GM18502 (cell line): ENCODE results near the gene SETD3.

Experiments used
- ATAC-seq: cut with Tn5 transposase; IDR thresholded peaks from one replicate; pipeline ENCODE4 v1.9.1; 2021; ENCODE audit warnings: mild to moderate bottlenecking; ENCODE audit not compliant: unreplicated experiment, poor library complexity

SETD3 gene

GRCh38 chr14:99427632-99428300, 52.9 kb downstream of the SETD3 start:
- ATAC-seq, result no peak

GRCh38 chr14:99426813-99427346, 53.8 kb downstream of the SETD3 start:
- no peak for ATAC-seq

DNA sequence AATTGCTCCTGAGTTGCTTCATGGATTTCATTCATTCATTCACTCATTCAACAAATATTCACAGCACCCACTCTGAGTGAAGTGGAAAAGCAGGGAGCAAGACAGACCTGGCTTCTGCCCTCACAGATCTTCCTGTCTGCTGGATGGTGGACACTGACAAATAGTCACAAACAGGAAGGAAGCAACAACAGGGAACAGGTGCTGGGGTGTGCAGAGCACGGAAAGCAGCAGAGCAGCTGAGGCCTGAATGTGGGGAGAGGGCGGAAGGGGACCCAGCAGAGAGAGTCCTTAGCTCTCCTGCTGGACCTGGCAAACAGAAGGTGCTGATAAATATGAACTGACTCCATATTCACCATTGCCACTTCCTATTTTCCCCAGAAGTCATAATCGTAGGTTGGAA, 54.4 kb downstream of the SETD3 start:
- ATAC-seq, result no peak

DNA sequence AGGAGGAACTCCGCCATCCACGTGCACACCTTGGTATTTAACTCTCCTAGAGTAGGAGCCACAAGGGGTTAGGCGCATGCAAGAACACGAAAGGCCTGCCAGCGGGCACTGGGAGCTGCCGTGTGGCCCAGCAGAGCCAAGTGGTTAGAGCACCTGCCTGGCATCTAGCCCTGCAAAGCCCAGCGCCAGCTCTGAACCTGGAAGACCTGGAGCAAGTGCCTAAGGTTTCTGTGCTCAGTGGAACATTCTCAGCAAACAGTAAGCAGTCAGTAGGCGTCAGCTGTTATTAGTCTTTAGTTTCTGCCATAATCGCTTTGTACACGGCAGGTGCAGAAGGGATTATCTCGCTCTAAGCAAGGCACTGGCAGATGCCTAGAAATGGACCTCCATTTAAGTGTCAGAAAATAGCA, 55.4 kb downstream of the SETD3 start:
- ATAC-seq, result no peak

GRCh38 chr14:99424306-99424877, 56.3 kb downstream of the SETD3 start:
- ATAC-seq, result no peak

GRCh38 chr14:99423434-99423833, 57.2 kb downstream of the SETD3 start:
- ATAC-seq, result no peak

GRCh38 chr14:99422228-99423010, 58.2 kb downstream of the SETD3 start:
- no peak for ATAC-seq

- no peak for ATAC-seq
Measured at GRCh38 chr14:99420711-99421110, 59.9 kb downstream of the SETD3 start.

- ATAC-seq, result no peak
Measured at GRCh38 chr14:99419905-99420304, 60.8 kb downstream of the SETD3 start.

DNA sequence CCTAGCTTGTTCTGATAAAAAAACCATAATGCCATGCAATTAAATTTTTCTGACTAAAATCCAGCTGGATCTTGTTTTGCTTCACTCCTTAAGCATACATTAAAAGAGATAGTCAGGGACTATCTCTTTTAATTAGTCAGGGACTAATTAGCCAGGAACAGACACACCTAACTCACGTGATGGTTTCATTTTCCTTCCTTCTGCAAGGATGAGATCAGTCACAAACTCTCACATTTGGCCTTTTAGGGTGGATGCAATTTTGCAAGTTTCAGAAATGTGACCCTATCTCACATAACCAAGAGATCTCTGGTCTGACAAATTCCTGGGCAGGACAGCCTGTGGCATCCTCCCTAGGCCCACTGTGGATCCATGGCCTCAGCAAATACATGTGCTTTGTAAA, 62.4 kb downstream of the SETD3 start:
- ATAC-seq, result no peak

- no peak for ATAC-seq
Measured at GRCh38 chr14:99416909-99417308, 63.8 kb downstream of the SETD3 start.

DNA sequence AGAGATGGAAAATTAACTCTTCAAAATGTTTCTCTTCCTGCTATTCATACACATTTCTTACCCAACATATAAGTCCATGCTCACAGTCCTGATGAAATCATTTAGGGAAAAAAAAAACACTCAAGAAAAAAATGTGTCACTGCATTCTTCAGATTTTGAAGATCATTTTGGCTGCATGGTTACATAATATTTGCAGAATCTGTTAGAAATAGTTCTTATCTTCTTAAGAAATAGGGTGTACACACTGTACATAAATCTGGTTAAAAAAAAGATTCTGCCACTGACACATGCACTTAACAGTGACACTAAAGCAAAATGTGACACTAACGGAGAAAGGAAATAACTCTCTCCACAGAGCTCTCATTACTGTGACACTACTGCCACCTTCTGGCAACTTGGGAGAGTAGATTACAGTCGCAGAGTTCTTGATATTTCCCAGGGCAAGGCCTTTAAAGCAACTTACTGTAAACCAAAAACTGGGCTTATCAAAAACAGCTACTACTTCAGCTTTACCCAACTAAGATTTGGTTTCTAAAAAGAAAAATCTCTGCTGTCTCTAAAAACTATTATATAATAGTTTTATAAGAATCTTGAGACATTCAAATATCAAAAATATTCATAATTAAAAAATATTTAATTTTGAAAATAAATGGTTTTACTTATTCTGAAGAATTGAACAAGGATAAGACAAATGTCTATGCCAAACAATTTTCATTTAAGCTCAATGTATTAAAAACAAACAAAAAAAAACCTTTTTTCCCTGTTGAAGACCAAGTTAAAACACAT, 65.0 kb downstream of the SETD3 start:
- peak; percentile 95 for ATAC-seq

GRCh38 chr14:99413911-99414310, 66.7 kb downstream of the SETD3 start:
- no peak for ATAC-seq

DNA sequence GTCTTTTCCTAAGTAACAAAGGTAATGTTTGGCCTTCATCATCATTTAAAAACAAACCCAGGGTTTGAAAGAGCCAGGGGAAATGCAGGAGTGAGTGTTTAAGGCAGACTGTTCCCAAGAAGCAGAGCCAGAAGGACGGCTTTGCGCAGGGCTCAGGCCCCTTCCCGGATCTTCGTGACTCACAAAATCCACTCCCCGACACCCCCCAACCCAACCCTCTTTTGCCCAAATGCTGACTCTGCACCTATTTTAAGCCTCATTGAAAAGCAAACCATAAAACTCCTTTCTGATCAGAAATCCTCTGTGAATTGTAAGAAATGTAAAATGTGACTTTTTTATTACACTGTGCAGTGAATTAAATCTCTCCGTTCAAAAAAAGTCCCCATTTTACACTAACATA, 67.5 kb downstream of the SETD3 start:
- no peak for ATAC-seq

DNA sequence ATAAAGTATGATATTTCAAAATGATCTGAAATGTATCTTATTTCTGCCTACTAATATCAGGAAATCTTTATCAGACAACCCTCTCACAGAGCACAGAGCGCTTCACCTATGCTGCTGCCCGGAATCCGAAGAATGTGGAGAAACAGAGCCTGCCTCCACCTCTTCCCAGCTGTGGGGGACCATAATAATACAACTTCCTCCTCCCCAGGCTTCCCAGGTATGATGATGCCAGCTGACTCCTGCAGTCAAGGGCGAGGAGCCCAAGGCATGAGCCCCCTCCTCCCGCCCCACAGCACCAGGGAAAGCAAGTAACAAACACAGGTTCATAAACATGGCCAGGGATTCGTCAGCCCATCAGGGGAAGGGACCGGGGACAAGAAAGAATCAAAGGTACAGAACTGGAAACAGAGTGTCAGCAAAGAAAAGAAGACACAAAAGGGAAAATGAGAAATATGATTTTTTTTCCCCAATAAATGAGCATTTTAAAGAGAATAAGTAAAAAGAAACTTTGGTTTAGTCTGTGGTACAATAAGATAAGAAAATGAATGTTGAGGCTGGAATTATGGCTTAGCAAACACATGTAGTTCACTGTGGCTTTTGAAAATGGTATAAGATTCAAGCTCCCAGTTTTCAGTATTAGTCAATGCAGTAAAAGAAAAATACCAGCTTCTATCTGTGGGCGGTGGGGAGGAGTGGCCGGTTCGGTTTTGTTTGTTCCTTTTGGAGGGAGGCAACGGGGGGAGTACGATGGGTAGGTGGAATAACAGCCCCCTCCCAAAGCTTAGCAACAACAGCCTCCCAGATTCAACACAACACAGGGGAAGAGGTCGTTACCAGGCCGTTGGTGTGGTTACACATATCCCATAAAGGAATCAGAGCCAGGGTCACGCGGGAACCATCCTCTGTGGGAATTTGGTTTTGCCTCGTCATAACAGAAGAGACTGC, 68.3 kb downstream of the SETD3 start:
- ATAC-seq, result no peak

DNA sequence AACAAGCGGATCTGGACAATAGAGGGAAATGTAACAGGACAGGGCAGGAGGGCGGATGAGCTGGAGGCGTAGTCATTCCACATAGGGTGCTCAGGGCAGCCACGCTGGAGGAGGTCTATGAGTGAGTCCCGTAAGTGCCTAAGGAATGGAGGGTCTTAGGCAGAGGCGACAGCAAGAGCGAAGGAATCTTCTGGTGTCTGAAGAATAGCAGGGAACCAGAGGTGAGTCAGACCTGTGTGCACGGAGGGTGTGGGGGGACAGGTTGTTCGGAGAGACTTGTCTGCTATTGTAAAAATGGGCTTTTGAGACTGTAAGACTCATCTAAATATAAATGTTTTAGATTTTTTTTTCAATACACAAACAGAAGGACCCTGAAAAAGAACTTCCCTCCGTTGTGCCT, 70.6 kb downstream of the SETD3 start:
- ATAC-seq, result no peak

DNA sequence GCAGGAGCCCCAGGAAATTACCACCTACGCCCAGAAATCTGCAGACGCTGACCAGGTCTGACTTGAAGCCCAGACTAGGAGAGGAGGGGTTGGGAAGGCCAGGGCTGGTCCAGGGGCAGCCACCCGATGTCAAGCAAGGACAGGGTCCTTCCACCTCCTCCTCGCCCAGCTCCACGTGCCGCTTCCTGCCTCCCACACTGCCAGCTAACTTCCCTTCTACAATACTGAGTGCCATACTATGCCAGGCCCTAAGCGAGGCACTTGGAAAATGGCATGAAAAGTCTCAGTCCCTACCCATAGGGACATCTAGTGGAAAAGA, 71.7 kb downstream of the SETD3 start:
- ATAC-seq, result no peak

DNA sequence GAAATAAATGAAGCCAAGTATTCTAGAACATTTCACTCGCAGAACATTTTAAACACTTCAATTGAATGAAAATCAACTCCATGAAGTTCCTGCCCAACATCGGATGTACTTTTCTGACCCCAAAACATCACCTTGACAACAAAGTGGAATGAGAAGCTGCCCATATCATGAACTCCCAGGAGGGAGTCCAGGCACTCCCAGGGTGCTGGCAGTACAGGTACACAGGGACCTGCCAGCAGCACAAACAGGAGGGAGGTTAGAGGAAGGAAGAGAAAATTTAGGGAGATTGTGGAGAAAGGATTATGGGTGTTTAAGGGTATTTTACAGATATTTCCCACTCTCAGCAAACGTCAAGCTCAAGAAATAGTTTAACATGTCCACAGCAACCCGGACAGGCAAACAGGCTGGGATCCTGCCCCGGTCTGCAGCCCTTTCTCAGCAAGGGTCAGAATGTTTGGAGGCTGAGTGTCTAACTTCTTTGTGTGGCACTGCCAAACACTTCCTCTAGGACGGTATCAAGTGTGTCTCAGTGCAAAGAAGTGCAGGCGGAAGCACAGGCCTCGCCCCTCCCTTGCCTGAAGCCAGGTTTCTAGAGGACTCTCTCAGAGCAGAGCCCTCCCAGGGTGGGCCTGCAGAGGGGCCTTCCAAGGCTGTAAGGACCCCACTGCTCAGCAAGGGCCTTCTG, 72.2 kb downstream of the SETD3 start:
- ATAC-seq, result no peak

DNA sequence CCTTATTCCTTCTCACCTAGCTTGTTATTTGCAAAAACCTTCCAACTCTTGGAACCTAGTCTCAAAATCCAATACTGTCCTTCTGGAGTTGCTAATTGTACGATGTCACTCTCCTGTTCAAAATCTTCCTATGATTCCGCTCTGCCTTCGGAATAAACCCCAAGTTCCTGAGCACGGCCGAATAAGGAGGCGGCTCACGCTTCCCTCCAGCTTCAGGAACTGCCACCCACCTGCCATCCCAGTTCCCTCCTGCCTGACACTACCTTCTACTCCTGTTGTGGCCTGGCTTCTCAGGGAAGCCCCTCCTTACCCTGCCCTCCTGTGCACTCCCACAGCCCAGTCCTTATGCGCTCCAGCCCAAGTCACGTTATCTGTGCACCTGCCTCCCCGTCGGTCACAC, 73.2 kb downstream of the SETD3 start:
- no peak for ATAC-seq
